DOHH2 (cell line): ENCODE data around the gene STARD9.

ENCODE experiments used
- H3F3A ChIP-seq: fragments of 200-600 bp; sonication (generic), shearing (Covaris generic); 2 replicates; pipeline ENCODE4 v1.6.0; 2016; ENCODE audit warnings: antibody characterized with exemption, mild to moderate bottlenecking; ENCODE audit not compliant: control insufficient read depth, insufficient read depth
- H3K27ac ChIP-seq: fragments of 200-600 bp; sonication (generic); 2 replicates; pipeline ENCODE4 v1.5.1; 2014; ENCODE audit warnings: low read depth, mild to moderate bottlenecking, low read length, moderate library complexity
- H3K27me3 ChIP-seq: fragments of 200-600 bp; sonication (generic); 2 replicates; pipeline ENCODE4 v1.6.1; 2014; ENCODE audit warnings: mild to moderate bottlenecking, low read length, mixed read lengths; ENCODE audit not compliant: control insufficient read depth
- H3K36me3 ChIP-seq: fragments of 200-600 bp; sonication (generic); 2 replicates; pipeline ENCODE4 v1.6.1; 2014; ENCODE audit warnings: mild to moderate bottlenecking, low read length, moderate library complexity, mixed read lengths; ENCODE audit not compliant: control insufficient read depth
- H3K4me1 ChIP-seq: fragments of 200-600 bp; sonication (generic); 2 replicates; pipeline ENCODE4 v1.6.1; 2014; ENCODE audit warnings: mild to moderate bottlenecking, low read length, mixed read lengths; ENCODE audit not compliant: control insufficient read depth
- H3K4me2 ChIP-seq: fragments of 200-600 bp; sonication (generic); 2 replicates; pipeline ENCODE4 v1.6.0; 2014; ENCODE audit warnings: mild to moderate bottlenecking, low read length, moderate library complexity
- H3K4me3 ChIP-seq: fragments of 200-600 bp; sonication (generic); 2 replicates; pipeline ENCODE4 v1.5.1; 2014; ENCODE audit warnings: mild to moderate bottlenecking, low read length, mixed read lengths
- H3K79me2 ChIP-seq: fragments of 200-600 bp; sonication (generic); 2 replicates; pipeline ENCODE4 v1.6.1; 2014; ENCODE audit warnings: mild to moderate bottlenecking, low read length, mixed read lengths; ENCODE audit not compliant: control insufficient read depth
- H3K9me2 ChIP-seq: fragments of 200-600 bp; sonication (generic); replicated peaks from 2 replicates; pipeline ENCODE4 v1.6.1; 2014; ENCODE audit warnings: mild to moderate bottlenecking, low read length, mixed read lengths; ENCODE audit not compliant: control insufficient read depth
- H3K9me3 ChIP-seq: fragments of 200-600 bp; sonication (generic); 2 replicates; pipeline ENCODE4 v1.6.1; 2014; ENCODE audit warnings: antibody characterized with exemption, low read length, mixed read lengths; ENCODE audit not compliant: control insufficient read depth, insufficient read depth
- H4K20me1 ChIP-seq: fragments of 200-600 bp; sonication (generic); 2 replicates; pipeline ENCODE4 v1.6.0; 2014; ENCODE audit warnings: low read depth, mild to moderate bottlenecking, antibody characterized with exemption, low read length, moderate library complexity; ENCODE audit not compliant: control insufficient read depth, insufficient read depth
- CTCF ChIP-seq: fragments of 200-600 bp; sonication (generic); IDR thresholded peaks from one replicate; pipeline ENCODE4 v1.5.1; 2014; ENCODE audit warnings: antibody characterized with exemption, mild to moderate bottlenecking, low read depth, low read length; ENCODE audit not compliant: poor library complexity, severe bottlenecking
- EZH2phosphoT487 ChIP-seq: fragments of 200-600 bp; sonication (generic); IDR thresholded peaks from 2 replicates; pipeline ENCODE4 v1.6.1; 2017; ENCODE audit warnings: borderline replicate concordance, mild to moderate bottlenecking, antibody characterized with exemption, low read length, moderate library complexity, mixed read lengths

Gene STARD9

GRCh38 chr15:42737529-42738328 lies 162.3 kb downstream of the STARD9 start:
- no peaks in the 10 kb centered on the region for H3K27me3 ChIP-seq
- H3K79me2 ChIP-seq = peaks cover 14% of the 10 kb centered on the region
- no peaks in the 10 kb centered on the region for H3K9me3 ChIP-seq
- H3K4me3 ChIP-seq = peak overlapping the region; percentile 95
- peak overlapping the region; percentile 33; the same call in 1 of the 2 replicates for H3K27ac ChIP-seq
- peak overlapping the region; percentile 94 for H3K4me2 ChIP-seq
- no peaks in the 10 kb centered on the region for H4K20me1 ChIP-seq
- H3K36me3 ChIP-seq = peaks cover 23% of the 10 kb centered on the region
- TF ChIP-seq EZH2phosphoT487 = no peak
- TF ChIP-seq CTCF = no peak
- H3K4me1 ChIP-seq = peaks cover 15% of the 10 kb centered on the region
- H3F3A ChIP-seq = no peaks in the 10 kb centered on the region
- no peaks in the 10 kb centered on the region for H3K9me2 ChIP-seq

- Histone ChIP-seq H3K27ac (no peak overlapping the region), H3K9me3 (no peaks in the 10 kb centered on the region), H3K36me3 (no peaks in the 10 kb centered on the region), H4K20me1 (no peaks in the 10 kb centered on the region), H3K4me3 (no peak overlapping the region), H3K79me2 (peaks cover under 1% of the 10 kb centered on the region), H3F3A (no peaks in the 10 kb centered on the region), H3K27me3 (no peaks in the 10 kb centered on the region), H3K9me2 (no peaks in the 10 kb centered on the region), H3K4me1 (peaks cover 7% of the 10 kb centered on the region), H3K4me2 (no peak overlapping the region)
- no peak for TF ChIP-seq EZH2phosphoT487
- TF ChIP-seq CTCF = no peak
Observed at GRCh38 chr15:42741710-42742109, 166.3 kb downstream of the STARD9 start.

DNA sequence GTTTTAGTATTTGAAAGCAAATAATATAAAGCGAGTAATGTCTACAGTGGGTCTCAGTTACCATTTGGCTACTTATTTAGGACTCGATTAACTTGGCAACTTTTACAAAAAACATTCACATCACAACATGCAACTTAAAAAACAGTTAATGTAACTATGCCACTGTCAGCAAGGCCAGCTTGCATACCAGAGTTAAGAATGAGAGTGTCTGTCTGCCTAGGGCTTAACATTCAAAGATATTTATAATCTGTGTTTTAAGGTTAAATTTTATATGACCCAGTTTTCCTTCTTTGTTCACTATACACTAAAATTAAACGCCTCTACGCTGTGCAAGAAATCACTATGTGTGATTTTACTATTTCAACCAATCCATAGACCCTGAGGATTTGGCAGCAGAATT lies 166.7 kb downstream of the STARD9 start:
- no peaks in the 10 kb centered on the region for H3K9me3 ChIP-seq
- no peaks in the 10 kb centered on the region for H4K20me1 ChIP-seq
- no peaks in the 10 kb centered on the region for H3K36me3 ChIP-seq
- H3K79me2 ChIP-seq = no peaks in the 10 kb centered on the region
- peaks cover 7% of the 10 kb centered on the region for H3K4me1 ChIP-seq
- no peaks in the 10 kb centered on the region for H3K9me2 ChIP-seq
- no peak for TF ChIP-seq EZH2phosphoT487
- no peak for TF ChIP-seq CTCF
- no peak overlapping the region for H3K27ac ChIP-seq
- no peaks in the 10 kb centered on the region for H3K27me3 ChIP-seq
- no peak overlapping the region for H3K4me3 ChIP-seq
- H3F3A ChIP-seq = no peaks in the 10 kb centered on the region
- H3K4me2 ChIP-seq = no peak overlapping the region
